Measurements from ENCODE around the gene POP4. TPM values are rescaled to one million over a fixed set of nuclear protein-coding genes. Genes with fewer than 3 reads are reported as not detected.

Gene POP4
- polyA plus RNA-seq, 1 donor from 2014 or later, result 101 TPM

DNA sequence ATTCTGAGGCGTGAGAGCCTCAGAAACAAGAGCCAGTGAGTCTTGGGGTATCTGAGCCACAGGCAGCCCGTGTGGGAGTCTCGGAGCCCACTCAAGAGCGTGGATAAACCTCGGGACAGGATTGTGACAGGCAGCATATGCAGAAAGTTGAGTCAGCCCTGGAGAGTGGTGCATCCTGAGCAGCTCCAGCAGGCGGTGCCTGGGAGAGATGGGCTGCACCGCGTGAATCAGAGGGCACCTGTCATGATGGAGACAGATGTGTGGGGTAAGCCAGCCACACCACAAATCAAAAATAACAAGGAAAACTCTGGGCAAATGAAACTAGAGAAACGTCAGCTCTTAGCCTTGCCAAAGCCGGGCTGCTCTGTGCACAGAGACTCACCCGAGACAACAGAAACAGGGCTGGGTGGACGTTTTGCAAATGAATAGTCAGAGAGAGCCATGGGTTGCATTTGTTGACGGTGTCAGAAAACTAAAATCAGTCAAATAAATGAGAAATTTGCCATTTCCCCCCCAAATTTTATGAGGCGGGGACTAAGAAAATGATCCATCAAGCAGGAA is 30.0 kb upstream of the POP4 start:
- Histone ChIP-seq H3K9me3 (ENCODE audit: low read length) (no peaks in the 10 kb centered on the region), H3K27ac (ENCODE audit: low read length) (no peak overlapping the region), H3K9me2 (ENCODE audit: insufficient read depth, low read length) (no peaks in the 10 kb centered on the region), H3K36me3 (ENCODE audit: insufficient read depth, low read length) (no peaks in the 10 kb centered on the region), H3K4me2 (ENCODE audit: low read length) (no peak overlapping the region), H3K9ac (ENCODE audit: low read length) (no peak overlapping the region), H3K27me3 (ENCODE audit: insufficient read depth, low read depth, low read length) (no peaks in the 10 kb centered on the region), H3K79me2 (replicated peaks; ENCODE audit: insufficient read depth, low read length) (no peaks in the 10 kb centered on the region), H3K4me3 (ENCODE audit: low read length) (no peak overlapping the region), H4K20me1 (ENCODE audit: insufficient read depth) (no peaks in the 10 kb centered on the region), H2AFZ (ENCODE audit: low read depth, low read length) (no peak overlapping the region), H3F3A (ENCODE audit: insufficient read depth, low read length, poor library complexity, severe bottlenecking) (no peaks in the 10 kb centered on the region)
- no peak for TF ChIP-seq POLR2AphosphoS5 (IDR thresholded peaks at IDR 0.05)
- no peak for TF ChIP-seq EZH2 (IDR thresholded peaks at IDR 0.05; ENCODE audit: borderline replicate concordance, insufficient read depth, low read length, poor library complexity, severe bottlenecking)
- no peak for TF ChIP-seq SMC3 (conservative IDR thresholded peaks at IDR 0.05; ENCODE audit: poor library complexity)
- TF ChIP-seq EP300 (conservative IDR thresholded peaks at IDR 0.05; ENCODE audit: poor library complexity, severe bottlenecking), result no peak

DNA sequence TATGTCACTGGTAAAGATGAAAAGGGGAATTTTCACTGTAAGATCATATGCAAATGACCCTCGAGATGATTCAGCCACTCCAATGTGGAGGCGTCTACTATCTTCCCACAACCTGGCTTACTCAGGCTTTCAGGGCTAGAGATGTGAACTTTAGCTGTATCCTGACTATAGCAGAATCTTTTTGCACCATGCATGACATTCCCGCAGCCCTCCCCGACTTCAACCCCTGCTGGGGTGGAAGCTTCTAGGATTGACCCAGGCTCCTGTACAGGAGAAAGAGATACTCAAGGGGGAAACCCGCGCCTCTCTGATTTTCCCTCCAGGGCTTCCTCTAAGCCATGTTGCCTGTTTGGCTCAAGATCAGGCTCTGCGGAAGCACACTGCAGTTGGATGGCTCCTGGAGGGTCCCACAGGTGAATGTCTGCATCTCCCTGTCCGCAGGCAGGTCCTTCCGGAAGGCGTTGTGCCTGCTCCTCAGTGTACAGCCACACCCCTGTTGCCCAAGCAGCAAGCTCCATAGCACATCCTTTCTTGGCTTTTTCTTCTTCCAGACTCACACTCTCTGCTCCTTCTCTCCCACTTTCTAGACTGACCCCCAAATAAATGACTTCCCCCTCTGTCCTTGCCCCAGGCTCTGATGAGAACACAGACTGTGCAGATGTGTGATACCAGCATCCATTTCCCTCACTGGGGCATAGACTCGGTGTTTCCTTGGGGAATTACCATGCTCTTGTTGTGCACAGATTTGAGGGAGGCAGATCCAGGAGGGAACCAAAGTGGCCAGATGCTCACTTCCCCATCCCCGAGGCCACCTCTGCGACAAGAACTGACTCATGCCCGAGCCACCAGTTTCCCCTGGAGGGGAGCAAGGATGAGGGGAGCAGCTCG is 29.1 kb upstream of the POP4 start:
- H3F3A ChIP-seq (ENCODE audit: insufficient read depth, low read length, poor library complexity, severe bottlenecking), result no peaks in the 10 kb centered on the region
- no peak overlapping the region for H3K4me2 ChIP-seq (ENCODE audit: low read length)
- H3K9me3 ChIP-seq (ENCODE audit: low read length), result no peaks in the 10 kb centered on the region
- TF ChIP-seq RAD21 (conservative IDR thresholded peaks at IDR 0.05), result no peak
- TF ChIP-seq TAF1 (IDR thresholded peaks at IDR 0.05; ENCODE audit: low read depth), result no peak
- TF ChIP-seq MXI1 (conservative IDR thresholded peaks at IDR 0.05; ENCODE audit: poor library complexity, severe bottlenecking), result no peak
- TF ChIP-seq, protein P1, sequence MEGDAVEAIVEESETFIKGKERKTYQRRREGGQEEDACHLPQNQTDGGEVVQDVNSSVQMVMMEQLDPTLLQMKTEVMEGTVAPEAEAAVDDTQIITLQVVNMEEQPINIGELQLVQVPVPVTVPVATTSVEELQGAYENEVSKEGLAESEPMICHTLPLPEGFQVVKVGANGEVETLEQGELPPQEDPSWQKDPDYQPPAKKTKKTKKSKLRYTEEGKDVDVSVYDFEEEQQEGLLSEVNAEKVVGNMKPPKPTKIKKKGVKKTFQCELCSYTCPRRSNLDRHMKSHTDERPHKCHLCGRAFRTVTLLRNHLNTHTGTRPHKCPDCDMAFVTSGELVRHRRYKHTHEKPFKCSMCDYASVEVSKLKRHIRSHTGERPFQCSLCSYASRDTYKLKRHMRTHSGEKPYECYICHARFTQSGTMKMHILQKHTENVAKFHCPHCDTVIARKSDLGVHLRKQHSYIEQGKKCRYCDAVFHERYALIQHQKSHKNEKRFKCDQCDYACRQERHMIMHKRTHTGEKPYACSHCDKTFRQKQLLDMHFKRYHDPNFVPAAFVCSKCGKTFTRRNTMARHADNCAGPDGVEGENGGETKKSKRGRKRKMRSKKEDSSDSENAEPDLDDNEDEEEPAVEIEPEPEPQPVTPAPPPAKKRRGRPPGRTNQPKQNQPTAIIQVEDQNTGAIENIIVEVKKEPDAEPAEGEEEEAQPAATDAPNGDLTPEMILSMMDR (IDR thresholded peaks at IDR 0.05; ENCODE audit: poor library complexity, severe bottlenecking), result no peak
- TF ChIP-seq SMC3 (conservative IDR thresholded peaks at IDR 0.05; ENCODE audit: poor library complexity), result no peak
- TF ChIP-seq, protein P2, sequence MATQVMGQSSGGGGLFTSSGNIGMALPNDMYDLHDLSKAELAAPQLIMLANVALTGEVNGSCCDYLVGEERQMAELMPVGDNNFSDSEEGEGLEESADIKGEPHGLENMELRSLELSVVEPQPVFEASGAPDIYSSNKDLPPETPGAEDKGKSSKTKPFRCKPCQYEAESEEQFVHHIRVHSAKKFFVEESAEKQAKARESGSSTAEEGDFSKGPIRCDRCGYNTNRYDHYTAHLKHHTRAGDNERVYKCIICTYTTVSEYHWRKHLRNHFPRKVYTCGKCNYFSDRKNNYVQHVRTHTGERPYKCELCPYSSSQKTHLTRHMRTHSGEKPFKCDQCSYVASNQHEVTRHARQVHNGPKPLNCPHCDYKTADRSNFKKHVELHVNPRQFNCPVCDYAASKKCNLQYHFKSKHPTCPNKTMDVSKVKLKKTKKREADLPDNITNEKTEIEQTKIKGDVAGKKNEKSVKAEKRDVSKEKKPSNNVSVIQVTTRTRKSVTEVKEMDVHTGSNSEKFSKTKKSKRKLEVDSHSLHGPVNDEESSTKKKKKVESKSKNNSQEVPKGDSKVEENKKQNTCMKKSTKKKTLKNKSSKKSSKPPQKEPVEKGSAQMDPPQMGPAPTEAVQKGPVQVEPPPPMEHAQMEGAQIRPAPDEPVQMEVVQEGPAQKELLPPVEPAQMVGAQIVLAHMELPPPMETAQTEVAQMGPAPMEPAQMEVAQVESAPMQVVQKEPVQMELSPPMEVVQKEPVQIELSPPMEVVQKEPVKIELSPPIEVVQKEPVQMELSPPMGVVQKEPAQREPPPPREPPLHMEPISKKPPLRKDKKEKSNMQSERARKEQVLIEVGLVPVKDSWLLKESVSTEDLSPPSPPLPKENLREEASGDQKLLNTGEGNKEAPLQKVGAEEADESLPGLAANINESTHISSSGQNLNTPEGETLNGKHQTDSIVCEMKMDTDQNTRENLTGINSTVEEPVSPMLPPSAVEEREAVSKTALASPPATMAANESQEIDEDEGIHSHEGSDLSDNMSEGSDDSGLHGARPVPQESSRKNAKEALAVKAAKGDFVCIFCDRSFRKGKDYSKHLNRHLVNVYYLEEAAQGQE (IDR thresholded peaks at IDR 0.05; ENCODE audit: borderline replicate concordance), result no peak
- TF ChIP-seq EP300 (conservative IDR thresholded peaks at IDR 0.05; ENCODE audit: poor library complexity, severe bottlenecking), result no peak
- TF ChIP-seq POLR2AphosphoS5 (IDR thresholded peaks at IDR 0.05), result no peak
- TF ChIP-seq EZH2 (IDR thresholded peaks at IDR 0.05; ENCODE audit: borderline replicate concordance, insufficient read depth, low read length, poor library complexity, severe bottlenecking), result no peak
- no peaks in the 10 kb centered on the region for H3K79me2 ChIP-seq (replicated peaks; ENCODE audit: insufficient read depth, low read length)
- no peaks in the 10 kb centered on the region for H4K20me1 ChIP-seq (ENCODE audit: insufficient read depth)
- no peak overlapping the region for H3K4me3 ChIP-seq (ENCODE audit: low read length)
- no peaks in the 10 kb centered on the region for H3K27me3 ChIP-seq (ENCODE audit: insufficient read depth, low read depth, low read length)
- no peak overlapping the region for H3K27ac ChIP-seq (ENCODE audit: low read length)
- no peaks in the 10 kb centered on the region for H3K9me2 ChIP-seq (ENCODE audit: insufficient read depth, low read length)
- H3K36me3 ChIP-seq (ENCODE audit: insufficient read depth, low read length), result no peaks in the 10 kb centered on the region
- H2AFZ ChIP-seq (ENCODE audit: low read depth, low read length), result no peak overlapping the region
- H3K9ac ChIP-seq (ENCODE audit: low read length), result no peak overlapping the region
